Hematopoietic multipotent progenitor cell (in vitro differentiated cells): ENCODE results near the gene PPP1R9B. TPM values are rescaled to one million over a fixed set of nuclear protein-coding genes. Genes with fewer than 3 reads are reported as not detected.

Source experiments
- DNase-seq, 3 donors: peaks; one replicate each; pipeline ENCODE4 v3.0.0-alpha.2; 2011 to 2015; ENCODE audit warnings: low read depth in 2 of 3, low spot score in 2 of 3
- total RNA-seq: library from RNA; depleted of rRNA; stranded (reverse); fragments of >200 nt; gene quantifications from one replicate; pipeline ENCODE4 v1.2.3, GENCODE V29; 2012

Gene PPP1R9B
- total RNA-seq, 1 donor = 42.5 TPM

DNA sequence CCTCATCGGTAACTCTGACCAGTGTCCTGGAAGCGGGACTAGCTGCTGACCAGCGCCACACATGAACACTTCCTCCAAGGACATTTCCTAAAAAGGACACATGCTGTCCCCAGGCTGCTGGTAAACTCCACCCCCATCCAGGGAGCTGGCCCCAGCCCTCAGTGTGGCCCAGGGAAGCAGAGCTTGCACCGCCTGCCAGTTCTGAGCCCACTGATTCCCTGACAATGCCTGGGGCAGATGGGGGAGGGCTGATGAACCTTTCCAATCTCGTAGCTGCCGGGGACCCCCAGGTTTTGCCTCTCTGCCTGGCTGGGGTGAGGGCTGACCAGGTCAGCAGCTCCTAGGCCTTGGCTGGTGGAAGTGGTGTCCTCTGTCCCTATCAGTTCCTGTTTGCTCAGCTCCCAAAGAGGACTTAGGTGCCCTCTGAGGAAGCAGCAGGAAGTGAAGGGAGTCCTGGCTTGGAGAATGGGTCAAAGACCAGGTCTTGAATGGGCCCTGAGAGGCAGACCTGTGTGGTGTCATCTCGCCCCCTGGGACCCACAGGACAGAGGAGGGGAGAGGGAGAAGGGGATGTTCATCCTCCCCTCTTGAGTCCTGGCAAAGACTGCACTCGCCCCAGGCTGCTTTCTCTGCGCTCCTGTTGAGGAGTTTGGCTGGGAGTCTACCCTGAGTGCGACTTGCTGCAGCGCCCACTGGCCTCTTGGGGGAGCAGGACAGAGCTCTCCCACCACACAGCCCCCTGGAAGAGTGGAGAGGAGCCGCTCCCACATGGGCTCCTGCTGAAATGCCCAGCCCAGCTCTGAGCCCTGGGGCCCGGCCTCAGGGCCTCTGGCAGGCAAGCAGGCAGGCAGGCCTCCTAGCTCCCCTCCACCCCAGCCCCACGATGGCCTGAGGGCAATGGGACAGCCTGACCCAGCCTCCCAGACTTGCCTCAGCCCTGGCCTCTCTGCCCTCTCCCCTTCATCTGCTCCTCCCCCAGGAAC lies 38.5 kb downstream of the PPP1R9B start:
- DNase-seq = no peak

DNA sequence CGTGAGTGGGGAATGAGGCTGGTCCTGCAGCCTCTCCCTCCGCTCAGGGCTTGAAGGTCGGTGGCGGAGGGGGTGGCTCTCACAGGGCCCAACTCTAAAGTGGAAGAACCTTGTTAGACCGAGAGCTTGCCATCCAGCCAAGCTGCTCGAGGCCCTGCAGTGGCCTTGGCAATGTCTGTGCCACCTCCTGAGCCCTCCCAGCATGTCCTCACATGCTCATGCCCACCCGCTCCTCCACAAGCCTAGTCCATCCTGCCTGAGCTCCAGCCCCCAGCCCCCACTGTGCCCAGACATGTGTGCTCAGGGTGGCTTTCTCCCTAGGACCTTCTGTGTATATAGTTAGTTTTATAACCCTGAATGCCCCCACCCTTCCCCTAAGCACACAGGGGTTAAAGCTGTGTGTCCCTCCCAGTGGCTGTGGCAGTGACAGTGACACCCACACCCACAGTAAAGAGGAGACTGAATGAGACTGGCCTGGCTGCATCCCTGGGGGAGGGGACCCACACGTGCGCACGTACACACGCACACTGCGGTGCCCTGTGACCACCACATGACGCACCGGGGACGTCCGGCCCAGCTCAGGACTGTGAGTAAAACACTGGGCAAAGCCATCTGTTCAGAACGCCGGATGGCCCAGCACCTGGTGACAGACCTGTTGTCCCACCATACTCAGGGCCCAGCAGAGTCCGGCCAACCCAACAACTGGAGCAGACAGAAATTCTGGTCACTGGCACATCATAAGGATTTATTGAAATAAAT lies 39.7 kb downstream of the PPP1R9B start:
- DNase-seq = no peak

DNA sequence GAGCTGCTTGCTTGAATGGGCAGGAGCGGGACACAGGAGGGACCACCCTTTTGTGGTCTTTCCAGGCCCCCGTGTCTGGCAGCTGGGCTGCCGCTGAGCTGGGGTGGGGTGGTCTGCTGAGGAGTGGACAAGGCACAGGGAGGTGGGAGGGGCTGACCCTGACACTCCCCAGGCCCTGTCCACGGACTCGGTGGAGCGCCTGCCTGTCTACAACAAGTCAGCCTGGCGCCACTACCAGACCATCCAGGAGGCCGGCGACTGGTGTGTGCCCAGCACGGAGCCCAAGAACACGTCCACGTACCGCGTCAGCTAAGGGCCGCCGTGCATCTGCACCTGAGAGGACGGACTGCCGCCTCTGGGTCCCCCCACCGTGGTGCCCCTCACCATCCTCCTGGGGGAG lies 40.7 kb downstream of the PPP1R9B start:
- DNase-seq = no peak

DNA sequence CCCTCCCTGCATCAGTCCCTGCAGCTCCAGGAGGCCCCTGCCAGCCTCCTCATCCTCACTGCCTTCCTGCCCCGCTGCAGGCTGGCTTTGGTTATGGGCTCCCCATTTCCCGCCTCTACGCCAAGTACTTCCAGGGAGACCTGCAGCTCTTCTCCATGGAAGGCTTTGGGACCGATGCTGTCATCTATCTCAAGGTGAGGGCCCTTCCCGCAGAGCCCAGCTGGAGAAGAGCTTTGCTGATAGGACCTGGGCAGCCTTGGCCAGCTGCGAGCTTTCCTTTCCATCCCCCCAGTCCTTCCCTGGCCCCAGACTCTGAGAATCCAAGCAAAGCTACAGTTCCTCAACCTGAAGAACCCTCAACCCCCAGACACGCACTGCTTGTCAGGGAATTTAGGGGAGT lies 41.3 kb downstream of the PPP1R9B start:
- DNase-seq = no peak

DNA sequence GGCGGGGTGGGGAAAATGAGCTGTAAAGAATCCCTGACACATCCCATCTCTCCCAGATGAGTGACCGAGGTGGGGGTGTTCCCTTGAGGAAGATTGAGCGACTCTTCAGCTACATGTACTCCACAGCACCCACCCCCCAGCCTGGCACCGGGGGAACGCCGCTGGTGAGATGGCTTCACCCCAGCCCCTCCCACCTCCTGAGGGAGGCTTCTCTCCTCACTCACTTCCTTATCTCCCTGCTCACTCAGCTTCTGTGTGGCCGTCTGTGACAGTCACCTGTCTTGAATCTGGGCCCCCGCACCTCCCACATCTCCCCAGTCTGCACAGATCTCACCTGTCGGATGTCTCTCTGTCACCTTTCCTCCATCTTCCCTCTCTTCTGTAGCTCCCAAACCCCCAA lies 41.9 kb downstream of the PPP1R9B start:
- no peak for DNase-seq

DNA sequence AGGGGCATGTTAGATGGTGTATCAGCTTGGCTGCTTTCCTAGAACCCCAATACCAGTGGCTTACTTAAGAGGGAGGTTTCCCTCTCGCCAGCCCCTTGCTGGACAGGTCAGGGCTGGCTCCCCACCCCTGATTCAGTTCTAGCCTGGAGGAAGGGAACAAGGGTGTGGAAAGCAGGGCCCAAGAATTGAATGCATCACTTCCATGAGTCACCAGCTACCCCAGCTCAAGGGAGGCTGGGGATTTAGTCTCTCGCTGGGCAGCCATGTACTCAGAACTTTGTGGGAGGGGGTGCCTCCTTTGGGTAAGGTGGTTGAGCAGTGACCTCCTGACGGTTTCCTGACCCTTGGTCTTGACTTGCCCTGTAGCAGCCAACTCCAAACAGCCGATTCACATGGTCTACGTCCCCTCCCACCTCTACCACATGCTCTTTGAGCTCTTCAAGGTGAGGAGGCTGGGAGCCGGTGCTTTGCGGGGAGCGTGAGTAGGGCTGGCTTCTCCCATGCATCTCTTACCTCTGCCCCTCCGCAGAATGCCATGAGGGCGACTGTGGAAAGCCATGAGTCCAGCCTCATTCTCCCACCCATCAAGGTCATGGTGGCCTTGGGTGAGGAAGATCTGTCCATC lies 42.6 kb downstream of the PPP1R9B start:
- DNase-seq = no peak

DNA sequence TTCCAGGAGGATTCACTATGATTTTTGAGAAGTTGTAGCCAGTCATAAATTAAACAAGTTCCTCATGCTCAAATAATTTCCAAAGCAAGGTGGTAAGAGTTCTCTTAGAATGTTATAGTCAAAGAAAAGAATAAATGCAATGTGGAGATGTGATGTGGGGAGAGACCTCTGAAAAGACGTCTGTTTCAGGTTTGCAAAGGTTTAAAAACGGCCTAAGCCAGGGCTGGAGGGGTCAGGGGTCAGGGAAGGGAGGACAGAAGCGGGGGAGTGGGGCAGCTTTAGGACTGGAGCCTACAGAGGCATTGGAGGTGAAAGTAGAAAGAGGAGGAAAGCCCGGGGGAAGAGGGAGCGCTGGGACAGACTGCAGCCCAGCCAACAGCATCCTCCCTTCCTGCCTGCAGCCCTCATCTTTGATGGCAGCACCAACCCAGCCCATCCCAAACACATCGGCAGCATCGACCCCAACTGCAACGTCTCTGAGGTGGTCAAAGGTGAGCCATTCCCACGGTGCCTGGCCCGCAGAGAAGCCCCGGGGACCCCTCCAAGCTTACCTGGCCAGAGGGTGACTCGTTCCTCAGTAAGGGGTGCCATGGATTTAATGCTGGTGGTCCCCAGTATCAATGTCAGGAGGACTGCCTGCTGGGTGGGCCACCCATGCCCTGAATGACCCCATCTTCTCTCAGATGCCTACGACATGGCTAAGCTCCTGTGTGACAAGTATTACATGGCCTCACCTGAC lies 43.9 kb downstream of the PPP1R9B start:
- DNase-seq = no peak

DNA sequence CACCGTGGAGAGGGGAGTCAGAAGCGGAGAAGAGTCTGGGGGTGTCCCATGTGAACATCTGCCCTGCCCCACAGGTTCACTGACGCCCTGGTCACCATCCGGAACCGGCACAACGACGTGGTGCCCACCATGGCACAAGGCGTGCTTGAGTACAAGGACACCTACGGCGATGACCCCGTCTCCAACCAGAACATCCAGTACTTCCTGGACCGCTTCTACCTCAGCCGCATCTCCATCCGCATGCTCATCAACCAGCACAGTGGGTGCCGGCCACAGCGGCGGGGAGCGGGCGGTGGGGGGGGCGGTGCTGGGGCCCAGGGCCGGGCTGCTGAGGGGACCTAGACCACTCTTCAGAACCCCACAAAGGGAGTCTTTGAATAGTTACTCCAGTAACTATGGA lies 44.7 kb downstream of the PPP1R9B start:
- no peak for DNase-seq

DNA sequence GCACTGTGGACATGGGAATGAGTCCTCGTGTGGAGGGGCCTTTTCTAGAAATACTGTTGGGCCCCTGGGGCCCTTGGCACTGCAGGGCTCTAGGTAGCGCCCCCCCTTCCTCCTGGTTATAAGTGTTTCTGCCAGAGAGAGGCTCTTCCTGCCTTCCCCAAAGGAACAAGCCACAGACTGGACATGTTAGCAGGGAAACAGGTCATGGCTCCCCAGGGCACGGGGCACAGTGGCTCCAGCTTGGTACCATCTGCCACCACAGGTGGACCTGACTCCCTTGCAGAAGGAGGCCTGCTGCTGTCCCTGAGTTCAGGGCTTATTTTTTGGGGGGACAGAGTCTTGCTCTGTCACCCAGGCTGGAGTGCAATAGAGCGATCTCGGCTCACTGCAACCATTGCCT lies 46.5 kb downstream of the PPP1R9B start:
- DNase-seq = no peak

DNA sequence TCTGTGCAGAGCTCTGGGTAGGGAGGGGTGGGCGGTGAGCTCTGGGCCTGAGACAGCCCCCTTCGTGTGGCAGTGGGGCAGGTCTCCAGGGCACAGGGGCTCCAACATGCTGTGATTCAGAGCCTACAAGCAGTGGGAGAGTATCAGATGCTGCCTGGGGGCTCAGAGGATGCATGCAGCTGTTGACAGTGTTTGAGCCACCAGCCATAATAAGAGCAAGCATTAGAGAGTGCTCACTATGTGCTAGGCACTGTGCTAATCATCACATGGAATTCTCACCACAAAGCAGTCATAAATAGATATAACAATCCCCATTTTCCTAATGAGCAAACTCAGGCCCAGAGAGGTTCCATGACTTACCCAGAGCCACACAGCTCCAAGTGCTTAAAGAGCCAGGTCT lies 47.2 kb downstream of the PPP1R9B start:
- DNase-seq = no peak

DNA sequence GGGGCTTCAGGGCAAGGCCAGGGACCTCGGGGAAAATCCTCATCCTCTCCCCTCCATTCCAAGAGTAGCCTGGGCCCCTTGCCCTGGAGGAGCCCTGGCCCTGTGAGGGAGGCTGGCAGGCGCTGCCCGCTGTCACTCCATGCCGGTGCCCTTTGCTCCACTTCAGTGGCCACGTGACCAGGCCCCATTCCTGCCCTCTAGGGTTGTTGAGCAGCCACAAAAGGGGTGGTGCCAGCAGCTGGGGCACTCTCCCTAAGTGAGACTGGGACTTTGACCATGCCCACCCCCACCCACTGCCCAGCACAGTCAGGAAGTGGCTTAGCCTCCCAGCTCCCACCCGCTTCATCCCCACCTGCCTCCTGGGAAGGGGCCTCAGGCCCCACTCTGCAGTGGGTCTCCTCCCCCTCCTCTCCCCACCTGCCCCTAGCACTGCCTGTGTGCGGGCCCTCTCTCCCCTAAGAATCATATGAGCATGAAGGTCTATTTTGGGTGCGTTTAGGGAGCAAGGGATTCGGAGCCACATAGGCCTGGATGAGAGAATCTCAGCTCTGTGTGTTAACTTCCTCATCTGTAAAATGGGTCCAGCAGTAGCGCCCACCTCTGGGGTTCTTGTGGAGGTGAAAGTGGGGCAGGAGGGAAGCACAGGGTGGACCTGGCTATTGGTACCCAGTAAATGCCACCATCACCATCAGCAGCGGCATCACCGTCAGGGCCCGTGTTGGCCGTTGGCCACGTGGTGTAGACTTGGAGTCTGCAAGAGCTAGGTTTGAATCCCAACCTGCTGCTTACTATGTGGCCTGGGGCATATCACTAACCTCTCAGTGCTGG lies 48.1 kb downstream of the PPP1R9B start:
- DNase-seq = no peak

DNA sequence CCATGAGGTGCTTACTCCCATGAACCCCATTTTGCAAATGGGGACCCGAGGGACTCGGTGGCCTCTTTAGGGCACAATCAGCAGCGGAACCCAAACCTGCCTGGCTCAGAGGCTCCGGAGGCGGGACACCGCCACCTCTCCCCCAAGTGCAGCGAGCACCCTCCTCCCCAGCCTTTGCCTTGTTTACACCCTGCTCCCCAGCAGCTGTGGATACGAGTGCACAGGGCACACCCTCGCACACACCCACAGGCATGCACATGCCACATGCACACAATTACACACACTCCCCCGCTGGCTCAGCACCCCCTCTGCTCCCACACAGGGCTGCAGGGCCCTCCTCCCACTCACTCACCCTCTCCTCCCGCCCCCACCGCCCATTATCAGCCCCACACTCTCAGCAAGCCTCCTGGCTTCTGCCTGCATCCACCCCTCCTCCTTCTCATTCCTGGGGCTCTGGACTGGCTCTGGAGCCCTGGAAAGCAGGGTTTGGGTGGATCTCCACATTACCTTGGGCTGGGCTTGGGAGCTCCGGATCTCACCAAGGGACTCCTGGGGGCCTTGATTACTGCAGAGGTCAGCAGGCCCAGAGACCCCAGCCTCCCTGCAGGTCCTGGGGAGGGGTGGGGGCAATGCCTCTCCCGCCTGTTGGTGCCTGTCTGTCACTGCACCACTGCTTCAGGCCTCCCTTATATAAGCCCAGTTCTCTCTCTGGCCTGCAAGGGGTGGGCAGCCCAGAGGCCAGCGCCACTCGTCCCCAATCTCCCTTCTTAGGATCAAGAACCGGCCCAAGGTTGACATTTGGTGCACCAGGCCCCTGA lies 48.9 kb downstream of the PPP1R9B start:
- no peak for DNase-seq

DNA sequence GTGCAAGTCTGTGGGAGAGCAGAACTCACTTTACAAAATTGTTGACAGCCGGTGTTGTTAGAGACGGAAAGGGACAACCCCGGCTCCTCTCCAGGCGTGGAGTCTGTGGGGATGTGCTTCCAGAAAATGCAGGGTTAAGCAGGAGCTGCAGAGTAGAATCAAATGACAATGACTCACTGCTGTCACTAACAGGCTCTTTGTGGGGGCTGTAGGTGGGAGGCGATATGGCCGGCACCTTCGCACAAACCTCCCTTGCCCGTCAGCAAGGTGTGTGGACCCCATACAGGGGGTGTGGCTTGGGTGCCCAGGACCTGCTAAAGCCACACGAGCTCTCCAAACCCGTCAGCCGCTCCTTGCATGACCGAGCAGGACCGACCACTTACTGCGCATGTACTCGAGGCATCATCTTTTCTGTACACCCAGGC lies 49.5 kb downstream of the PPP1R9B start:
- DNase-seq = no peak

DNA sequence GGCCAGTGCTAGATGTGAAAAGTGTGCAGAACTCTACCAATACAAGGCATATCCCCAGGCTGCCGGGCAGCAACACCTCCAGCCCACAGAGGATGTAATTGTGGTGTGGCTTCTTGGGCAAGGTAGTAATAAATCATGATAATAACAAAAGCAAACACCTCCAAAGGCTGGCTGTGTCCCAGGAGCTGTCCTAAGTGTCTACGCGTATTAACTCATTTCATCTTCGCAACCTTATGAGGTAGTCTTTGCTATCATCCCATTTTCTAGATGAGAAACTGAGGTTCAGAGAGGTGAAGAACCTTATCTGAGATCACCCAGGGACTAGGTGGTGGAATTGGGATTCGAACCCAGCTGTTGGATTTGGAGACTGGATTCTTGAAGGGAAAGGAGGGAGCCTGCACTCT lies 50.0 kb downstream of the PPP1R9B start:
- no peak for DNase-seq

DNA sequence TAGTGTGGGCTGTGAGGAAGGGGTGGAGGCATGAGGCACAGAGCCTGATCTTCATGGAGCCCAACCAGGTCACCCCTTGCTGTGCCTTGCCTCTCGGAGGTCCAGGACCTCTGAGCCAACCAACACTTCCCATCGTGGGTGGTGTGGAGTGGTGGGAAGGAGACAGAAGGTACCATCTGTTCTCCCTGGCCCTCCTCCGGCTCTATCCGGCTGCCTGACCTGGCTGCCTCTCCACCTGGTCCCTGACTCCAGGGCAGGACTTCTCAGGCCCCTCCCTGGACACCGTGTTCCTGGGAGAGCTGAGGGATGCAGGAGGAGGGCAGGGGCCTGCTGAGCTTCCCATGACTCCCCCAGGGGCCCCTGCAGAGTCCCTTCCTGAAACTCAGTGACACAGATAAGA lies 51.5 kb downstream of the PPP1R9B start:
- no peak for DNase-seq

DNA sequence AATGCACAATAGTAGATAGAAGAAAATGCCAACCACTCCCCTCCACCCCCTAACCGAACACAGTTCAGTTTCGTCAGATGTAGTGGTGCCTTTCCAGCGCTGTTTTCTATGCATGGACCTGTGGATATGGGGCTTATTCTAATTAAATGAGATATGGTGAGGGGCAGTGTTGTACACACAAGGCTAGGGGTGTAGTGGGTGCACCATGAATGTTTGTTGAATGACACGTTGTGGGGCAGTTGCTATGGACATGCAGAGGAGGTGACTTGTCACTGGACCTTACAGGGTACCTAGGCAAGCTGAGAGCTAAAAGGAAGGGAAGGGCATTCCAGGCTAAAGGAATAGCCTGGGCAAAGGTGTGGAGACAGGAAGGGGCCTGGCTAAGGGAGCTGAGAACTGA lies 51.9 kb downstream of the PPP1R9B start:
- no peak for DNase-seq

DNA sequence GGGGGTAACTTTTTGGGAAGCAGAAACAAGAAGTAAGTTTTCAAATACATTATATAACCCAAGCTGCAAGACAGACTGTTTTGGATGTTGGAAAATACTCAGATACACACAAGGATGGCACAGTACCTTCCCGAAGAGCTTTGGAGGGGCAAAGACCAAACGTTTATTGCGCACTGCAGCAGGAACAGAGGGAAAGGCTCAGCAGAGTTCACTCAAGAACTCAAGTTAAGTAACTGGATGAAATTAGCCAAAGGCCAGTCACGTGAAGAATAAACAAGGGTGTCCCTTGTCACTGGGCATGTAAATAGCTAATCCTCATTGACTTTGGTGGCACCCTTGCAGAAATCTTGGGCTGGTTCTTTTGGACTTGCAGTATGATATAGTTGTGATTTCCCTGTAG lies 52.6 kb downstream of the PPP1R9B start:
- no peak for DNase-seq

DNA sequence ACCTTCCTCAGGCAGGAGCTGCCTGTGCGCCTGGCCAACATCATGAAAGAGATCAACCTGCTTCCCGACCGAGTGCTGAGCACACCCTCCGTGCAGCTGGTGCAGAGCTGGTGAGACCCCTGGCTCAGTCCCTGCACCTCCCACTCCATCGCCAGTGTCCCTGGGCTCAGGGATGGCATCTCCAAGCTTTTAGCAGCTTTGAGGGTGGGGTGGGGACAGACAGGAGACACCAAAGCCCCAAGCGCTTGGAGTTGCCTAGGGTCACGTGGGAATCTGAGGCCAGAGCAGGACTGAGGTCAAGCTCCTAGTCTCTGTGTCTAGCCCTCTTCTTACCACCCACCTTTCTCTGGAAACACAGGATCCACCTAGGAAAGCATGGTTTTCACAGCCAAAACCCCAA lies 53.0 kb downstream of the PPP1R9B start:
- no peak for DNase-seq

DNA sequence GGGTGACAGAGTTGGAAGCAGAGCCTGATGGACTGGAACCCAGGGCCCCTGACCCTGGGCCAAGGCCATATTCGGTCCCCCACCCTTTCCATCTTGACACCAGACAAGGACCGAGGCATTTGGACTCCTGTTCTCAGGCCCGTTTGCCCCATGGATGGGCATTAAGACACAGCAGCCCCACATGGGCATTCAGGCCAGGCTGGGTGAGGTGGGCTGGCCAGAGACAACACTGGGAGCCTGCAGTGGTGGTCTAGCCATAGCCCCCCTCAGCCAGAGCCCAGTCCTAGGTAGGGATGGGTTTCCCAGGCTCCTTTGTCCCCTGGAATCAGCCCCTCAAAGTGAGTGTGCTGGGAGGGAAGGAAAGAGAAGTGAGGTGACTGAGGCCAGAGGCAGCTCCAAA lies 53.7 kb downstream of the PPP1R9B start:
- DNase-seq = no peak
